ENCODE results near the gene CYB5A.

CYB5A gene

GRCh38 chr18:74242438-74243096, 49.2 kb downstream of the CYB5A start:
- ChIA-PET CTCF (interaction anchor here (0.7 to 1.6 kb wide), 3 partner anchors 19 to 309 kb away, joined by 3 to 4 read pairs (median 3); no protein-coding TSS in a partner anchor), POLR2A (no interaction called here)
- H3K4me3 ChIP-seq (ENCODE audit: low read depth, low read length), result no peak overlapping the region
- TF ChIP-seq ZNF777 (tag by site-specific recombination; IDR thresholded peaks at IDR 0.05; ENCODE audit: borderline replicate concordance) (no peak), CTCF (tag by site-specific recombination; IDR thresholded peaks at IDR 0.05) (0 out of 2 replicates have a peak, but pooled peaks have one; percentile 36)
- no peak overlapping the region for H3K27ac ChIP-seq (ENCODE audit: extremely low read depth, low read depth, low read length)
- H3K36me3 ChIP-seq (ENCODE audit: control insufficient read depth in 2 of 2, insufficient read depth in 1 of 2, low read length in 2 of 2), result no peaks in the 10 kb centered on the region
- no peaks in the 10 kb centered on the region for H3K9me3 ChIP-seq (ENCODE audit: control insufficient read depth, insufficient read depth, low read depth, low read length)
- H3K4me1 ChIP-seq (ENCODE audit: control insufficient read depth, insufficient read depth, low read length), result no peaks in the 10 kb centered on the region

- Histone ChIP-seq H3K27ac (ENCODE audit: extremely low read depth, low read depth, low read length) (no peak overlapping the region), H3K36me3 (ENCODE audit: control insufficient read depth in 2 of 2, insufficient read depth in 1 of 2, low read length in 2 of 2) (no peaks in the 10 kb centered on the region), H3K4me3 (ENCODE audit: low read depth, low read length) (no peak overlapping the region), H3K4me1 (ENCODE audit: control insufficient read depth, insufficient read depth, low read length) (no peaks in the 10 kb centered on the region), H3K9me3 (ENCODE audit: control insufficient read depth, insufficient read depth, low read depth, low read length) (no peaks in the 10 kb centered on the region)
- POLR2A ChIA-PET, result no interaction called here
- CTCF ChIA-PET, result interaction anchor here (0.7 to 1.6 kb wide), 3 partner anchors 19 to 310 kb away, joined by 3 to 4 read pairs (median 3); no protein-coding TSS in a partner anchor
- TF ChIP-seq ZNF221 (tag by site-specific recombination; IDR thresholded peaks at IDR 0.05; ENCODE audit: borderline replicate concordance) (no peak), SP3 (tag by site-specific recombination; IDR thresholded peaks at IDR 0.05) (no peak), ZFHX2 (tag by site-specific recombination; conservative IDR thresholded peaks at IDR 0.05) (no peak), ZNF449 (tag by site-specific recombination; IDR thresholded peaks at IDR 0.05) (no peak), ZNF404 (tag by site-specific recombination; IDR thresholded peaks at IDR 0.05) (no peak), ZNF548 (tag by site-specific recombination; IDR thresholded peaks at IDR 0.05) (no peak), ZNF362 (tag by site-specific recombination; IDR thresholded peaks at IDR 0.05) (no peak), ZNF571 (tag by site-specific recombination; IDR thresholded peaks at IDR 0.05) (no peak), SP7 (tag by site-specific recombination; IDR thresholded peaks at IDR 0.05) (no peak), ZNF530 (tag by site-specific recombination; IDR thresholded peaks at IDR 0.05; ENCODE audit: low read depth) (no peak)
Measured at GRCh38 chr18:74241970-74242369, 49.8 kb downstream of the CYB5A start.

GRCh38 chr18:74241426-74241825, 50.3 kb downstream of the CYB5A start:
- Histone ChIP-seq H3K9me3 (ENCODE audit: control insufficient read depth, insufficient read depth, low read depth, low read length) (no peaks in the 10 kb centered on the region), H3K36me3 (ENCODE audit: control insufficient read depth in 2 of 2, insufficient read depth in 1 of 2, low read length in 2 of 2) (no peaks in the 10 kb centered on the region), H3K27ac (ENCODE audit: extremely low read depth, low read depth, low read length) (no peak overlapping the region), H3K4me3 (ENCODE audit: low read depth, low read length) (no peak overlapping the region), H3K4me1 (ENCODE audit: control insufficient read depth, insufficient read depth, low read length) (no peaks in the 10 kb centered on the region)
- CTCF ChIA-PET, result interaction anchor here (0.8 to 2.1 kb wide), 4 partner anchors 28 to 310 kb away, joined by 3 to 8 read pairs (median 4); no protein-coding TSS in a partner anchor
- POLR2A ChIA-PET, result no interaction called here
- no peak for TF ChIP-seq HIC1 (tag by site-specific recombination; IDR thresholded peaks at IDR 0.05)
- no peak for TF ChIP-seq REST (tag by site-specific recombination; IDR thresholded peaks at IDR 0.05)
- no peak for TF ChIP-seq ELK4 (IDR thresholded peaks at IDR 0.05; ENCODE audit: borderline replicate concordance, low read depth, low read length)
- no peak for TF ChIP-seq KLF9 (tag by site-specific recombination; IDR thresholded peaks at IDR 0.05; ENCODE audit: low read depth)
- TF ChIP-seq MZF1 (tag by site-specific recombination; IDR thresholded peaks at IDR 0.05; ENCODE audit: borderline replicate concordance), result no peak

Measured in HEK293 (cell line).